EH (cell line): ENCODE data around the gene CA6.
A peak's percentile ranks its signal among the peaks of the same experiment; 100 is the strongest.
"Not testable (repeated sequence)": the region's sequence is repeated elsewhere in the genome, so short reads cannot be mapped to it uniquely, and the experiment has no call there.

Experiments used
- DNase-seq: peaks from one replicate; pipeline ENCODE4 v3.0.0-alpha.2; 2015; ENCODE audit warnings: low read depth

Gene CA6

GRCh38 chr1:8926707-8927694 lies 18.7 kb upstream of the CA6 start:
- no peak for DNase-seq

DNA sequence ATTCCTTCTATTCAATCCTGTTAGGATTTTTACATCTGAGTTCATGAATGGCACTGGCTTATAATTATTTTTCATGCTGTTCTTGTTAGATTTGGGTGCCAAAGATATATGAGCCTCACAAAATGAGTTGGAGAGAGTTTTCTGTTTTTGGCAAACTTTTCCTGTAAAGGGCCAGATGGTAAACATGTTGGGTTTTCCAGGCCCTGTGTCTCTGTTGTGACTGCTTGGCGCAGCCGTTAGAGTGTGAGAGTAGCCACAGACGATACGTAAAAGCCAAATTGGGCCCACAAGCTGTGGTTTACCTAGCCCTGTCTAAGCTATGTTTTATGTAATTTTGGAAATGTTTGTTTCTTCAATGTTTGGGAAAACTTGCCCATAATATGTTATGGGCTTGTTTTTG lies 15.6 kb upstream of the CA6 start:
- no peak for DNase-seq

- not testable (repeated sequence) for DNase-seq
Observed at GRCh38 chr1:8937051-8937450, 8.6 kb upstream of the CA6 start.

GRCh38 chr1:8937701-8938100 lies 8.0 kb upstream of the CA6 start:
- no peak for DNase-seq

- DNase-seq = no peak
Observed at GRCh38 chr1:8938232-8938999, 7.3 kb upstream of the CA6 start.

- DNase-seq = no peak
Observed at GRCh38 chr1:8939000-8939265, 6.7 kb upstream of the CA6 start.

DNA sequence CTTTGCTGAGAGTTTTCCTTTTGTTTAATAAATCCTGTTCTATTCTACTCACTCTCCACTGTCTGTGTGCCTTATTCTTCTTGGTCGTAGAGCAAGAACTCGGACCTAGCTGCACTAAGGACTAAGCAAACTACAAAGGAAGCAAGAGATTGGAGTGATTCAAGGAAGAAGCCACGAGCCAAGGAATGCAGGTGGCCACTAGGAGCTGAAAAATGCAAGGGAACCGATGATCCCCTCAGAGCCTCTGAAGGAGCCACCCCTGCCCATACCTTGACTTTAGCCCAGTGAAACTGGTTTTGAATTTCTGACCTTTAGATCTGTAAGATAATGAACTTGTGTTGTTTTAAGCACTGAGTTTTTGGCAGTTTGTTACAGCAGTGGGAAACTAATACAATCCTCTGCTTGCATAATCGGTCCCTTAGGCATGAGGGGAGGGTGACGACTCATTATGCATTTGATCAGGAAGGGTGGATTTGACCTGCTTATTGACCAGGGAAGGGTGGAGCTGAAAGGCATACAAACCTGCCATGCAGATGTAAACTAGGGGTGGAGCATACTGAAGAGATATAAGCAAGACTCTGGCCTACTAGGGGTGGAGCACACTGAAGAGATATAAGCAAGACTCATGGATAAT lies 6.2 kb upstream of the CA6 start:
- peak; percentile 38 for DNase-seq

- peak; percentile 68 for DNase-seq
Observed at GRCh38 chr1:8941906-8942305, 3.8 kb upstream of the CA6 start.

GRCh38 chr1:8943498-8944405 lies 1.9 kb upstream of the CA6 start:
- no peak for DNase-seq

DNA sequence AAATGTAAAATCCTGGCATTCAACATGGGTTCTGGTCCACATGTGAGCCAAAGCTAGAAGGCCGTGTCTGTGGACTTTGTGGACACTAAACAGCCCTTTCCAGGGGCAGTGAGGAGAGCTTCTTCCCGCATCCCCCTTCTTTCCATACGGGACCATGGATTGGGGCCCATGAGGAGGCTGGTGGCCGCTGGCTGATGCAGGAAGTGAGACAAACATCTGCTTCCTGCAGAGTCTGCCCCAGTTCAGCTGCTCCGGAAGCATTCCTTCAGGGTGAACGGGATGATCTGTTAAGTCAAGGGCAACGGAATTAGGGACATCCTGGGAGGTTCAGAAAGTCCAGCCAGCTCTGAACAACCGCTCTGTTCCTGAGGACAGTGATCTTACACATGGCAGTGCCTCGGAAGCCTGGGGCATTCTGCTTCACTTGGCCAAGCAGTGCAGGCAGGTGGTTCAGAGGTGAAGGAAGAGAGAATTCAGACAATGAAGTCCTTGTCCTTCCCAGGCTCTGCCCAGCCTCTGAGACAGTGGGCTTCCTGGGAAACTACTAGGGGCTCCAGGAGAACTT lies 1.5 kb downstream of the CA6 start:
- peak; percentile 31 for DNase-seq

- DNase-seq = no peak
Observed at GRCh38 chr1:8950309-8950708, 4.6 kb downstream of the CA6 start.

GRCh38 chr1:8951231-8951630 lies 5.6 kb downstream of the CA6 start:
- no peak for DNase-seq

DNA sequence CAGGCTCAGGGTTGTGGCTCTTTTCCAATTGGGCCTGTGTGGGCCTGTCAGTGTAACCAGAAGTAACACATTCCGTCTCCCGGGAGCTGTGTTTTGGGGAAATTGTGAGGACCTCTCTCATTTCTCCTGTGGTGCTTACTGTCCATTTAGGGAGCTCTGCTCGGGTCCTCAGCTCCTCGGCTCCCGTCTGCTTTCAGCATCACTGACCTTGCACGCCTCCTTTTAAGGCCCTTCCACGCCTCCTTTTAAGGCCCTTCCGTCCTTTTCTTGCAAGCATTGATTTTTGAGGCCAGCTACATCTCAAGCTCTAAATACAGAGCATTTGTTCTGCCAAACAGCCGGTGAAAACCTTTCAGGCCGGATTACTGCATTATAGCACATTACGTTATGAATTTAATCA lies 9.7 kb downstream of the CA6 start:
- no peak for DNase-seq

DNA sequence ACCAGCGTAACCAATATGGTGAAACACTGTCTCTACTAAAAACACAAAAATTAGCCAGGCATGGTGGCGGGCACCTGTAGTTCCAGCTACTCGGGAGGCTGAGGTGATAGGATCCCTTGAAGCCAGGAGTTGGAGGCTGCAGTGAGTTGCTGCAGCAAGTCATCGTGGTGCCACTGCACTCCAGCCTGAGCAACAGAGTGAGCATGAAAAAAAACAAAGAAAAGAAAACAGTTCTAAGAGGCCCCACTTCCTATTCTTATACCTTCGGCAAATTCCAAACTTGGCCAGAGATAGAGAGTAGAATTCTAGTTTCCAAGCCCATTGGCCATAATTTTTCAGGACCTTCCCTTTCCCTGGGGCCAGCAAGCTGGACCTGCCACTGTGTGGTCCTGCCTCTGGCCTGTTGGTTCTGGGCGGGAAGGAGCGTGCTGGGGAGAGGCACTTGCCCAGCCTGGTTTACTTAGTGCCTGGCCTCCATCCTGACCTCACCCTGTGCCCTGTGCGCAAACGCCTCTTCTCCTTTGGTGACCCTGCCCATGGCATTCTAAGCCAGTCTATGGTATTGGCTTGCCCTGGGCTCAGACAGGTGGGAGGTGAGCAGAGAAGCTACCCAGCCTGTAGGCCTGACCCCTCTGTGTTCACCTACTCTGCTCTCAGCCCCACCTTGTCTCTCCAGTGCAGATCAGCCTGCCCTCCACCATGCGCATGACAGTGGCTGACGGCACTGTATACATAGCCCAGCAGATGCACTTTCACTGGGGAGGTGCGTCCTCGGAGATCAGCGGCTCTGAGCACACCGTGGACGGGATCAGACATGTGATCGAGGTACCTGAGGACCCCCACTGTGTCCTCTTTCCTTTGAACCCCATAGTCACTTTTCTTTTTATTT lies 11.0 kb downstream of the CA6 start:
- DNase-seq = no peak

DNA sequence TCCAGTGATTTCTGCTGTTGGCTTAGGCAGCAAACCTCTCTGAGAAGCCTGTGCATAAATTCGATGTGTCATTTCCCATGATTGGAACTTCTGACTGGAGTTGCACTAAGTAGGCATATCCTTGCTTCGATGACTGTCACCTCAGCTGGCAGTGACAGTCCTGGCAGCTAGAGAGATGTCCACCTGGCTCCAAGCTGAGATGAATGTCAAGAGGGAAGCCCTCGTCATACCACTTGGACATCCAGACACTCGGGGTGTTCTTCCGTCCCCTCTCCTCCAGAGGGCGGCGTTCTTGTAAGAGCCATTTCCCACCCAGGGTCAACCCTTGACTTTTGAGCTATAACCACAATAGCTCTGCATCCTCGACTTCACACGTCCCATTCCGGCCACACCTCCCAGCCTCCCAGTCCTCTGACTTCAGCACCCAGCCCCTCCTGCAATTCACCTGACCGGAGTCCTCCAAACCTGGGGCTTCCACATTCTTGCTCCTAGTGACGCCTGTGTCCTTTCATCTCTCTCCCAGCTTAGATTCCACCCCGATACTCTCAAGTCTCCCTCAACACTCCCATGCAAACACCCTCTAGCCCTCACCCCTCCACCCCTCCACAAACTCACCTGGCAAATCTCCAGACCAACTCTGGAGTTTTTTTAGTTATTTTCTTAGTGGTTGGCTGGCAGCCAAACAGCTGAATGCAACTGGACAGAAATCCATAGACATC lies 17.3 kb downstream of the CA6 start:
- DNase-seq = peak; percentile 67

- DNase-seq = no peak
Observed at GRCh38 chr1:8963963-8964362, 18.3 kb downstream of the CA6 start.

- DNase-seq = peak; percentile 25
Observed at GRCh38 chr1:8965121-8965820, 19.6 kb downstream of the CA6 start.

DNA sequence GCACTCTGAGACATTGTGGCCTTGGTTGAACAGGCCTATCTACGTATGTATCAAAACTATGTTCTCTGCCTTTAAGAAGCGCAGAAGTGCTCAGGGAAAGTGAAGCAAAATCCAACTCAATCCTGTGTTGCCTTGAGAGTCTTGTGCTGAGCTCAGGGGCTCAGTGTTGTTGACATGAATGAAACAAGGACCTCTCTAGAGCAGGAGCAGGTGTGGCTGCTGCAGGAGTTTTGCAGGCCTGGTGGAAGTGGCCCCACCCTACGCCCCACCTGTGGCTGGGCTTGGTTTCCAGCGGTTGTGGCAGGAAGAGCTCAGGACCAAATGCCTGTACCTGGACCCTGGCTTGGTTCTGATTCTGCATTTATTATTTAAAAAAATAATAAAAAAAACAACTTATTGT lies 20.9 kb downstream of the CA6 start:
- no peak for DNase-seq

DNA sequence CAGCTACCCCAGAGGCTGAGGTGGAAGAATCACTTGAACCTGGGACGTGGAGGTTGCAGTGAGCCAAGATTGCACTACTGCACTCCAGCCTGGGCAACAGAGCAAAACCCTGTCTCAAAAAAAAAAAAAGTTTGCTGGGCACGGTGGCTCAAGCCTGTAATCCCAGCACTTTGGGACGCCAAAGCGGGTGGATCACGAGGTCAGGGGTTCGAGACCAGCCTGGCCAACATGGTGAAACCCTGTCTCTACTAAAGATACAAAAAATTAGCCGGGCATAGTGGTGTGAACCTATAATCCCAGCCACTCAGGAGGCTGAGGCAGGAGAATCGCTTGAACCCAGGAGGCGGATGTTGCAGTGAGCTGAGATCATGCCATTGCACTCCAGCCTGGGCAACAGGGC lies 23.2 kb downstream of the CA6 start:
- DNase-seq = not testable (repeated sequence)
